Mammary epithelial cell (primary cell): ENCODE measurements around the gene CDIPT.

Source experiments
- EZH2 ChIP-seq: IDR thresholded peaks from 2 replicates; pipeline ENCODE4 v1.6.1; 2012; ENCODE audit warnings: low read length, inconsistent platforms, borderline replicate concordance
- TF ChIP-seq, protein P1 (sequence below), 2 donors: IDR thresholded peaks in 1 of 2; conservative IDR thresholded peaks in 1 of 2; 2 replicates each; pipeline ENCODE4 v1.5.1; 2011 to 2012; ENCODE audit warnings: inconsistent platforms in 2 of 2, low read length in 2 of 2, mild to moderate bottlenecking in 2 of 2, control low read depth in 1 of 2, low read depth in 1 of 2; ENCODE audit not compliant: insufficient read depth in 1 of 2; ENCODE audit errors: extremely low read depth in 1 of 2

DNA sequence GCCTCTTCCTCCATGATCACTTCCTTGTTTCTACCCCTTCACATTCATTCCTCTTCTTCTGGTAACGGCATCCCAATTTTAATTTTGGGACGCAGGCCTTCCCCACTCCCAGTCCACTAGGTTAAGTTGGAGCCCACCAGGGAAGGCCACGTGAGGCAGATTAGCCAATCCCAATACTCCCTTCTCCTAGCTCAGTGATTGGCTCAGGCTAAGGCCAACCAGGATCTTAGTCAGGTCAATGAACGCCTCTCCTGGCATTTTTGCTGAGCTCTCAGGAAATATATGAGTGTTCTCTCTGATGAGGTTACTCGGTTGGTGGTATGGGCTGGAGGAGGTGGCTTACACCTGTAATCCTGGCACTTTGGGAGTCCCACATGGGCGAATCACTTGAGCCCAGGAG, 21.0 kb upstream of the CDIPT start:
- TF ChIP-seq, protein P1, sequence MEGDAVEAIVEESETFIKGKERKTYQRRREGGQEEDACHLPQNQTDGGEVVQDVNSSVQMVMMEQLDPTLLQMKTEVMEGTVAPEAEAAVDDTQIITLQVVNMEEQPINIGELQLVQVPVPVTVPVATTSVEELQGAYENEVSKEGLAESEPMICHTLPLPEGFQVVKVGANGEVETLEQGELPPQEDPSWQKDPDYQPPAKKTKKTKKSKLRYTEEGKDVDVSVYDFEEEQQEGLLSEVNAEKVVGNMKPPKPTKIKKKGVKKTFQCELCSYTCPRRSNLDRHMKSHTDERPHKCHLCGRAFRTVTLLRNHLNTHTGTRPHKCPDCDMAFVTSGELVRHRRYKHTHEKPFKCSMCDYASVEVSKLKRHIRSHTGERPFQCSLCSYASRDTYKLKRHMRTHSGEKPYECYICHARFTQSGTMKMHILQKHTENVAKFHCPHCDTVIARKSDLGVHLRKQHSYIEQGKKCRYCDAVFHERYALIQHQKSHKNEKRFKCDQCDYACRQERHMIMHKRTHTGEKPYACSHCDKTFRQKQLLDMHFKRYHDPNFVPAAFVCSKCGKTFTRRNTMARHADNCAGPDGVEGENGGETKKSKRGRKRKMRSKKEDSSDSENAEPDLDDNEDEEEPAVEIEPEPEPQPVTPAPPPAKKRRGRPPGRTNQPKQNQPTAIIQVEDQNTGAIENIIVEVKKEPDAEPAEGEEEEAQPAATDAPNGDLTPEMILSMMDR (conservative IDR thresholded peaks at IDR 0.05 in 1 of 2, IDR thresholded peaks at IDR 0.05 in 1 of 2; ENCODE audit: extremely low read depth in 1 of 2, insufficient read depth in 1 of 2, low read depth in 1 of 2, low read length in 2 of 2): no peak
- TF ChIP-seq EZH2: no peak
